NCI-H2196 (cell line): ENCODE measurements around the gene PPM1H.

ENCODE experiments used
- DNase-seq: peaks from one replicate; lab custom pipeline; 2025; ENCODE audit not compliant: unreplicated experiment; lab: John Stamatoyannopoulos, UW

Gene PPM1H

GRCh38 chr12:62801796-62802195 lies 133.2 kb downstream of the PPM1H start:
- DNase-seq, result no peak

- DNase-seq, result no peak
Measured at GRCh38 chr12:62800707-62801400, 134.1 kb downstream of the PPM1H start.

- DNase-seq, result no peak
Measured at GRCh38 chr12:62799766-62800406, 135.1 kb downstream of the PPM1H start.

GRCh38 chr12:62799126-62799736 lies 135.7 kb downstream of the PPM1H start:
- DNase-seq, result peak; percentile 81

GRCh38 chr12:62794218-62794583 lies 140.7 kb downstream of the PPM1H start:
- no peak for DNase-seq

GRCh38 chr12:62793256-62794217 lies 141.4 kb downstream of the PPM1H start:
- DNase-seq, result peak; percentile 85

GRCh38 chr12:62792236-62792870 lies 142.6 kb downstream of the PPM1H start:
- no peak for DNase-seq

GRCh38 chr12:62789851-62790250 lies 145.1 kb downstream of the PPM1H start:
- no peak for DNase-seq

- DNase-seq, result no peak
Measured at GRCh38 chr12:62787611-62788010, 147.3 kb downstream of the PPM1H start.

GRCh38 chr12:62787023-62787422 lies 147.9 kb downstream of the PPM1H start:
- no peak for DNase-seq

GRCh38 chr12:62785941-62786559 lies 148.9 kb downstream of the PPM1H start:
- DNase-seq, result no peak

- no peak for DNase-seq
Measured at GRCh38 chr12:62784576-62784975, 150.4 kb downstream of the PPM1H start.

- no peak for DNase-seq
Measured at GRCh38 chr12:62783881-62784280, 151.1 kb downstream of the PPM1H start.

- DNase-seq, result no peak
Measured at GRCh38 chr12:62781136-62781880, 153.6 kb downstream of the PPM1H start.

GRCh38 chr12:62779488-62779887 lies 155.5 kb downstream of the PPM1H start:
- no peak for DNase-seq

GRCh38 chr12:62778187-62778586 lies 156.8 kb downstream of the PPM1H start:
- no peak for DNase-seq

- no peak for DNase-seq
Measured at GRCh38 chr12:62776997-62777396, 158.0 kb downstream of the PPM1H start.

- no peak for DNase-seq
Measured at GRCh38 chr12:62776575-62776974, 158.4 kb downstream of the PPM1H start.

GRCh38 chr12:62774794-62775193 lies 160.2 kb downstream of the PPM1H start:
- no peak for DNase-seq
